HepG2 (cell line): ENCODE results near the gene CEP250. TPM values are rescaled to one million over a fixed set of nuclear protein-coding genes. Genes with fewer than 3 reads are reported as not detected.

Experiments used
- AKAP8 ChIP-seq: sonication (generic); formaldehyde crosslinking; IDR thresholded peaks from 2 replicates; pipeline ENCODE4 v1.5.1; 2020; ENCODE audit warnings: mild to moderate bottlenecking, missing genetic modification reagents
- ATF7-NPFF ChIP-seq: sonication (generic); formaldehyde crosslinking; IDR thresholded peaks from 2 replicates; pipeline ENCODE4 v1.8.1; 2023; ENCODE audit warnings: mild to moderate bottlenecking, low read depth, missing genetic modification reagents, moderate library complexity
- BORCS8-MEF2B ChIP-seq: sonication (generic); formaldehyde crosslinking; IDR thresholded peaks from 2 replicates; pipeline ENCODE4 v1.8.0; 2022; ENCODE audit warnings: mild to moderate bottlenecking, missing genetic modification reagents
- HMG20B ChIP-seq: conservative IDR thresholded peaks from 2 replicates; pipeline ENCODE4 v1.6.1; 2016; ENCODE audit warnings: missing genetic modification reagents, missing compliant biosample characterization
- HNF4A ChIP-seq: sonication (generic); formaldehyde crosslinking; IDR thresholded peaks from 2 replicates; pipeline ENCODE4 v1.4.0; 2020; ENCODE audit warnings: missing genetic modification reagents
- ISX ChIP-seq: sonication (generic); formaldehyde crosslinking; conservative IDR thresholded peaks from 2 replicates; pipeline ENCODE4 v1.5.0; 2020; ENCODE audit warnings: missing genetic modification reagents
- KDM3A ChIP-seq: IDR thresholded peaks from 2 replicates; pipeline ENCODE4 v1.6.1; 2018; ENCODE audit warnings: low read depth, missing compliant biosample characterization
- NONO ChIP-seq, 2 experiments: fragments of 450-650 bp in 1 of 2; sonication (generic) in 1 of 2; formaldehyde crosslinking in 1 of 2; IDR thresholded peaks in 1 of 2; conservative IDR thresholded peaks in 1 of 2; 2 replicates each; pipeline versions ENCODE4 v1.6.1 to v1.8.0; 2017 to 2022; ENCODE audit warnings: mild to moderate bottlenecking in 1 of 2, missing genetic modification reagents in 1 of 2, moderate library complexity in 1 of 2
- RAD21 ChIP-seq: fragments of 450-650 bp; formaldehyde crosslinking; IDR thresholded peaks from 2 replicates; pipeline ENCODE4 v1.5.0; 2020; ENCODE audit warnings: mild to moderate bottlenecking
- SATB2 ChIP-seq: sonication (generic); formaldehyde crosslinking; IDR thresholded peaks from 2 replicates; pipeline ENCODE4 v1.5.0; 2020; ENCODE audit warnings: missing genetic modification reagents
- SOX5 ChIP-seq: IDR thresholded peaks from 2 replicates; pipeline ENCODE4 v1.6.1; 2016; ENCODE audit warnings: borderline replicate concordance
- ZBTB3 ChIP-seq: sonication (generic); formaldehyde crosslinking; IDR thresholded peaks from 2 replicates; pipeline ENCODE4 v1.4.0; 2020; ENCODE audit warnings: low read depth, mild to moderate bottlenecking, moderate library complexity, missing genetic modification reagents, borderline replicate concordance
- ZMYM4 ChIP-seq: sonication (generic); formaldehyde crosslinking; IDR thresholded peaks from 2 replicates; pipeline ENCODE4 v1.8.1; 2023; ENCODE audit warnings: mild to moderate bottlenecking, missing genetic modification reagents
- ZNF326 ChIP-seq: sonication (generic); formaldehyde crosslinking; IDR thresholded peaks from 2 replicates; pipeline ENCODE4 v1.4.0; 2020; ENCODE audit warnings: missing genetic modification reagents, borderline replicate concordance
- ZNF713 ChIP-seq: sonication (generic); formaldehyde crosslinking; IDR thresholded peaks from 2 replicates; pipeline ENCODE4 v1.4.0; 2020; ENCODE audit warnings: mild to moderate bottlenecking, missing genetic modification reagents
- polyA plus RNA-seq, 8 experiments: library from polyadenylated mRNA; depleted of rRNA in 3 of 8; stranded (reverse) in 7 of 8; unstranded in 1 of 8; fragments of >200 nt; fragmentation: Illumina TruSeq in 4 of 8; extraction: Trizol in 4 of 8; gene quantifications; 2 replicates each; pipeline versions ENCODE4 v1.2.1 to v1.2.3, GENCODE V29; 2011 to 2016; ENCODE audit warnings: low read depth in 4 of 8, missing spikeins in 1 of 8, mixed read lengths in 1 of 8; ENCODE audit not compliant: insufficient read depth in 1 of 8
- total RNA-seq, 5 experiments: library from RNA; depleted of rRNA; stranded (reverse); fragments of >200 nt; fragmentation: Illumina TruSeq; extraction: Trizol; gene quantifications; 2 replicates each; pipeline ENCODE4 v1.2.3, GENCODE V29; 2016; ENCODE audit warnings: low read depth in 1 of 5
- TF ChIP-seq, protein P1 (sequence below): sonication (generic); formaldehyde crosslinking; IDR thresholded peaks from 2 replicates; pipeline ENCODE4 v1.4.0; 2020; ENCODE audit warnings: missing genetic modification reagents, borderline replicate concordance
- TF ChIP-seq, protein P2 (sequence below): sonication (generic); formaldehyde crosslinking; IDR thresholded peaks from 2 replicates; pipeline ENCODE4 v1.5.1; 2020; ENCODE audit warnings: missing genetic modification reagents, mild to moderate bottlenecking, borderline replicate concordance
- TF ChIP-seq, protein P3 (sequence below): sonication (generic); formaldehyde crosslinking; IDR thresholded peaks from 2 replicates; pipeline ENCODE4 v1.4.0; 2020; ENCODE audit warnings: missing genetic modification reagents
- TF ChIP-seq, protein P4 (sequence below): sonication (generic); formaldehyde crosslinking; IDR thresholded peaks from 2 replicates; pipeline ENCODE4 v1.4.0; 2020; ENCODE audit warnings: missing genetic modification reagents

Gene CEP250
- total and polyA plus RNA-seq, 2 of the 13 experiments (the other 11 are each of a cell fraction or from before 2014, with no cell fraction given), result 28.8 to 55.3 TPM

DNA sequence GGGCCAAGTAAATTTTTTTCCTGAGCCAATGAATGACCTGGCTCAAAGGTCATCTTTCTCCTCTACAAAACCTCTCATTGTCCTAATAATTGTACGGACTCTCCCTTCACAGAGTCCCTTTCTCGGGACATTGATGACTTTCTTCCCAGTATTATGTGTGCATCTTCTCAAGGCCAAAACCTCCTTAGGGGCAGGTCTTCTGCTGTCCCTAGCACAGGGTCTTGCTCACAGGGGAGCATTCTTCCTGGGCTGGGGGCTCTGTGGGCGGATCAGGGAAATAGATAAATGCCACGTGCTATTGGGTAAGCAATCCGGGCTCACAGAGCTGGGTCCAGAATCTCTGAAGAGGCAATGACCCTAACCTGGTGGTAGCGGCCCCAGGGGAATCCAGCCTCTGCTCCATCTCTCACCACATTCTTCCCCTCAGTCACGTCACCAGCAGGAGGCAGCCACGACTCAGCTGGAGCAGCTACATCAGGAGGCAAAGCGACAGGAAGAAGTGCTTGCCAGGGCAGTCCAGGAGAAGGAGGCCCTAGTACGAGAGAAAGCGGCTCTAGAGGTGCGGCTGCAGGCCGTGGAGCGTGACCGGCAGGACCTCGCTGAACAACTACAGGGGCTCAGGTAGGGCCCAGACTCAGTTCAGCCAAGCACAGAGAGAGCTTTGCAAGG lies 23.5 kb downstream of the CEP250 start (continued):
- TF ChIP-seq SOX5 (peak; percentile 60; the same call in 1 of the 2 replicates), ZNF326 (CRISPR knock-in tag) (no peak), HMG20B (no peak), ZMYM4 (CRISPR knock-in tag) (peak; percentile 40; the same call in 1 of the 2 replicates), ATF7-NPFF (0 out of 2 replicates have a peak, but pooled peaks have one; percentile 54), ZNF713 (CRISPR knock-in tag) (no peak), ZBTB3 (CRISPR knock-in tag) (no peak), ISX (CRISPR knock-in tag) (no peak), RAD21 (CRISPR knock-in tag) (peak; percentile 50), SATB2 (CRISPR knock-in tag) (0 out of 2 replicates have a peak, but pooled peaks have one; percentile 9), KDM3A (CRISPR knock-in tag) (0 out of 2 replicates have a peak, but pooled peaks have one; percentile 27), AKAP8 (no peak), BORCS8-MEF2B (CRISPR knock-in tag) (peak; percentile 78), HNF4A (CRISPR knock-in tag) (peak; percentile 71), NONO (IDR thresholded peaks at IDR 0.05) (no peak), NONO (CRISPR knock-in tag; conservative IDR thresholded peaks at IDR 0.05) (no peak)
- TF ChIP-seq, protein P1, sequence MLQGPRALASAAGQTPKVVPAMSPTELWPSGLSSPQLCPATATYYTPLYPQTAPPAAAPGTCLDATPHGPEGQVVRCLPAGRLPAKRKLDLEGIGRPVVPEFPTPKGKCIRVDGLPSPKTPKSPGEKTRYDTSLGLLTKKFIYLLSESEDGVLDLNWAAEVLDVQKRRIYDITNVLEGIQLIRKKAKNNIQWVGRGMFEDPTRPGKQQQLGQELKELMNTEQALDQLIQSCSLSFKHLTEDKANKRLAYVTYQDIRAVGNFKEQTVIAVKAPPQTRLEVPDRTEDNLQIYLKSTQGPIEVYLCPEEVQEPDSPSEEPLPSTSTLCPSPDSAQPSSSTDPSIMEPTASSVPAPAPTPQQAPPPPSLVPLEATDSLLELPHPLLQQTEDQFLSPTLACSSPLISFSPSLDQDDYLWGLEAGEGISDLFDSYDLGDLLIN (CRISPR knock-in tag), result no peak
- TF ChIP-seq, protein P2, sequence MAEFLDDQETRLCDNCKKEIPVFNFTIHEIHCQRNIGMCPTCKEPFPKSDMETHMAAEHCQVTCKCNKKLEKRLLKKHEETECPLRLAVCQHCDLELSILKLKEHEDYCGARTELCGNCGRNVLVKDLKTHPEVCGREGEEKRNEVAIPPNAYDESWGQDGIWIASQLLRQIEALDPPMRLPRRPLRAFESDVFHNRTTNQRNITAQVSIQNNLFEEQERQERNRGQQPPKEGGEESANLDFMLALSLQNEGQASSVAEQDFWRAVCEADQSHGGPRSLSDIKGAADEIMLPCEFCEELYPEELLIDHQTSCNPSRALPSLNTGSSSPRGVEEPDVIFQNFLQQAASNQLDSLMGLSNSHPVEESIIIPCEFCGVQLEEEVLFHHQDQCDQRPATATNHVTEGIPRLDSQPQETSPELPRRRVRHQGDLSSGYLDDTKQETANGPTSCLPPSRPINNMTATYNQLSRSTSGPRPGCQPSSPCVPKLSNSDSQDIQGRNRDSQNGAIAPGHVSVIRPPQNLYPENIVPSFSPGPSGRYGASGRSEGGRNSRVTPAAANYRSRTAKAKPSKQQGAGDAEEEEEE (CRISPR knock-in tag), result no peak
- TF ChIP-seq, protein P3, sequence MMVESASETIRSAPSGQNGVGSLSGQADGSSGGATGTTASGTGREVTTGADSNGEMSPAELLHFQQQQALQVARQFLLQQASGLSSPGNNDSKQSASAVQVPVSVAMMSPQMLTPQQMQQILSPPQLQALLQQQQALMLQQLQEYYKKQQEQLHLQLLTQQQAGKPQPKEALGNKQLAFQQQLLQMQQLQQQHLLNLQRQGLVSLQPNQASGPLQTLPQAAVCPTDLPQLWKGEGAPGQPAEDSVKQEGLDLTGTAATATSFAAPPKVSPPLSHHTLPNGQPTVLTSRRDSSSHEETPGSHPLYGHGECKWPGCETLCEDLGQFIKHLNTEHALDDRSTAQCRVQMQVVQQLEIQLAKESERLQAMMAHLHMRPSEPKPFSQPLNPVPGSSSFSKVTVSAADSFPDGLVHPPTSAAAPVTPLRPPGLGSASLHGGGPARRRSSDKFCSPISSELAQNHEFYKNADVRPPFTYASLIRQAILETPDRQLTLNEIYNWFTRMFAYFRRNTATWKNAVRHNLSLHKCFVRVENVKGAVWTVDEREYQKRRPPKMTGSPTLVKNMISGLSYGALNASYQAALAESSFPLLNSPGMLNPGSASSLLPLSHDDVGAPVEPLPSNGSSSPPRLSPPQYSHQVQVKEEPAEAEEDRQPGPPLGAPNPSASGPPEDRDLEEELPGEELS (CRISPR knock-in tag), result peak; percentile 18; the same call in 1 of the 2 replicates
- TF ChIP-seq, protein P4, sequence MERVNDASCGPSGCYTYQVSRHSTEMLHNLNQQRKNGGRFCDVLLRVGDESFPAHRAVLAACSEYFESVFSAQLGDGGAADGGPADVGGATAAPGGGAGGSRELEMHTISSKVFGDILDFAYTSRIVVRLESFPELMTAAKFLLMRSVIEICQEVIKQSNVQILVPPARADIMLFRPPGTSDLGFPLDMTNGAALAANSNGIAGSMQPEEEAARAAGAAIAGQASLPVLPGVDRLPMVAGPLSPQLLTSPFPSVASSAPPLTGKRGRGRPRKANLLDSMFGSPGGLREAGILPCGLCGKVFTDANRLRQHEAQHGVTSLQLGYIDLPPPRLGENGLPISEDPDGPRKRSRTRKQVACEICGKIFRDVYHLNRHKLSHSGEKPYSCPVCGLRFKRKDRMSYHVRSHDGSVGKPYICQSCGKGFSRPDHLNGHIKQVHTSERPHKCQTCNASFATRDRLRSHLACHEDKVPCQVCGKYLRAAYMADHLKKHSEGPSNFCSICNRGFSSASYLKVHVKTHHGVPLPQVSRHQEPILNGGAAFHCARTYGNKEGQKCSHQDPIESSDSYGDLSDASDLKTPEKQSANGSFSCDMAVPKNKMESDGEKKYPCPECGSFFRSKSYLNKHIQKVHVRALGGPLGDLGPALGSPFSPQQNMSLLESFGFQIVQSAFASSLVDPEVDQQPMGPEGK (CRISPR knock-in tag), result peak; percentile 57; the same call in 1 of the 2 replicates
